ENCODE data around the gene MBNL2. TPM values are rescaled to one million over a fixed set of nuclear protein-coding genes. Genes with fewer than 3 reads are reported as not detected.

The MBNL2 gene
- total RNA-seq, 1 experiment from 2014 or later = 74.3 TPM

DNA sequence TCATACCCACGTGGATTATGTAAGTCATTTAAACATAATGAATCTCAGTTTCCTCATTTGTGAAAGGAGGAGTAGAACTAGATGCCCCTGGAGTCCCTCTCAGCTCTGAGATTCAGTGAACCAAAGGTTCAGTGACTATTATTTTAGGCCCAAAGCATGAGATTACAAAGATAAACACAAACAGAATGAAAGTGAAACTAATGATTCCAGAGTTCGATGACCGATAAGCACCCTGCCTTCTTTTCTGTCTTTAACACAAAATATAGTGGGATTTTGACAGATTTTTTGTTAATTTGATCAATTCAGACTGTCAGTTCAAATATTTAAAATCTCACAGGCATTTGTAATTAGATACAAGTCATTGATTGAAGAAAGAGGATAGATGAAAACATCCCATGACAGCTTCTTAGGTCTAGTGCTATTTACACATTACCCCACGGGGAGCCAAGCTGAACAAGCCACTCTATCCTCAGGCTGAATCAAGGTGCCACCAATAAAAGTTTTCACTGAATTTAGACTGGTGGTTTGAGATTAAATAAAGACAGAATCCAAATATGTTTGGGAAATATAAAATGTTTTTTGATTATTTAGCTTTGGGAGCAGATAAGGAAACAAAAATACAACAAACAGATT, 147.2 kb downstream of the MBNL2 start:
- CTCF ChIA-PET = interaction anchor here (0.5 to 4.5 kb wide), 21 partner anchors 9 to 1988 kb away, joined by 3 to 41 read pairs (median 4); partner anchors contain the start of gene RAP2A

DNA sequence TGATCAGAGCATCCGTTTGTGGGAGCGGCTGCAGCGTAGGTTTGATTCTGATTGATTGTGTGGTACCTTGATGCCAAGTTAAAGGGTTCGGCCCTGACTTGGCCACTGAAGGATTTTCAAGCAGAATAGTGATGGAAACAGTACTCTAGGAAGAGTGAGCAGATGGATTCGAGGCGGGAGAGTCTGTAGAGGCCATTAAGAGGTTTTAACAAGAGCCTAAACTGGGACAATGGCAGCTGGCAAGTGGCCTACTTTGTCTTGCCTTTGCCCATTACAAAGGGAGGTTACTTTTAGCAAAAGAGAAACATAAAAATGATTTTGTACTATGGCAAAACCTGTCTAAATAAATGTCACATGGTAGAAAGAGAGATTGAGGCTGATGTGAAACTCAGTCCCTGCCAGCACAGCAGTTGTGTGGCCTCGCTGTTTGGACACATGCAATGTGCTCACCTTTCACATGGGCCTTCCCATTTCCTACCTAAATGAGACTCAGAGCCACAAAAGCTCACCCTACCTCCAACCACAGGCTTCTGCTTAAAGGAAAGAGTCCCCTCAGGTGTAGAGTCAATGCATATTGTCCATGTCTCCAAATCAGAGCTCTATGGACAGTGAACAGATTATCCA, 149.5 kb downstream of the MBNL2 start:
- no peaks in the 10 kb centered on the region for H3K27me3 Mint-ChIP-seq (ENCODE audit: insufficient read depth, unreplicated experiment)
- DNase-seq (ENCODE audit: unreplicated experiment) = no peak
- intact Hi-C loops (cut with micrococcal nuclease) = no loop called here
- H3K4me3 Mint-ChIP-seq (ENCODE audit: unreplicated experiment) = no peak overlapping the region
- no peaks in the 10 kb centered on the region for H3K9me3 Mint-ChIP-seq (ENCODE audit: unreplicated experiment)
- peaks cover 19% of the 10 kb centered on the region for H3K36me3 Mint-ChIP-seq (ENCODE audit: insufficient read depth, unreplicated experiment)
- no peak overlapping the region for H3K27ac Mint-ChIP-seq (ENCODE audit: low read depth, unreplicated experiment)
- BruUV-seq (replicated peaks) = no TSS peak
- CTCF ChIA-PET = interaction anchor here (0.6 to 4.5 kb wide), 7 partner anchors 11 to 1972 kb away, joined by 3 to 41 read pairs (median 3); no protein-coding TSS in a partner anchor
- TF ChIP-seq, protein P1, sequence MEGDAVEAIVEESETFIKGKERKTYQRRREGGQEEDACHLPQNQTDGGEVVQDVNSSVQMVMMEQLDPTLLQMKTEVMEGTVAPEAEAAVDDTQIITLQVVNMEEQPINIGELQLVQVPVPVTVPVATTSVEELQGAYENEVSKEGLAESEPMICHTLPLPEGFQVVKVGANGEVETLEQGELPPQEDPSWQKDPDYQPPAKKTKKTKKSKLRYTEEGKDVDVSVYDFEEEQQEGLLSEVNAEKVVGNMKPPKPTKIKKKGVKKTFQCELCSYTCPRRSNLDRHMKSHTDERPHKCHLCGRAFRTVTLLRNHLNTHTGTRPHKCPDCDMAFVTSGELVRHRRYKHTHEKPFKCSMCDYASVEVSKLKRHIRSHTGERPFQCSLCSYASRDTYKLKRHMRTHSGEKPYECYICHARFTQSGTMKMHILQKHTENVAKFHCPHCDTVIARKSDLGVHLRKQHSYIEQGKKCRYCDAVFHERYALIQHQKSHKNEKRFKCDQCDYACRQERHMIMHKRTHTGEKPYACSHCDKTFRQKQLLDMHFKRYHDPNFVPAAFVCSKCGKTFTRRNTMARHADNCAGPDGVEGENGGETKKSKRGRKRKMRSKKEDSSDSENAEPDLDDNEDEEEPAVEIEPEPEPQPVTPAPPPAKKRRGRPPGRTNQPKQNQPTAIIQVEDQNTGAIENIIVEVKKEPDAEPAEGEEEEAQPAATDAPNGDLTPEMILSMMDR (IDR thresholded peaks at IDR 0.05; ENCODE audit: unreplicated experiment) = no peak
- H3K4me1 Mint-ChIP-seq (ENCODE audit: insufficient read depth, unreplicated experiment) = peaks cover 6% of the 10 kb centered on the region
- POLR2A ChIA-PET = interaction anchor here (0.7 to 4.3 kb wide), 5 partner anchors 12 to 246 kb away, joined by 3 to 37 read pairs (median 3); partner anchors contain the start of gene MBNL2

More for the DNA sequence above, 147.2 kb downstream of the MBNL2 start:
- Mint-ChIP-seq H3K4me3 (ENCODE audit: unreplicated experiment) (peak overlapping the region; percentile 74), H3K36me3 (ENCODE audit: insufficient read depth, unreplicated experiment) (peaks cover 14% of the 10 kb centered on the region), H3K4me1 (ENCODE audit: insufficient read depth, unreplicated experiment) (peaks cover 6% of the 10 kb centered on the region), H3K9me3 (ENCODE audit: unreplicated experiment) (no peaks in the 10 kb centered on the region), H3K27me3 (ENCODE audit: insufficient read depth, unreplicated experiment) (no peaks in the 10 kb centered on the region), H3K27ac (ENCODE audit: low read depth, unreplicated experiment) (peak overlapping the region; percentile 94)
- POLR2A ChIA-PET = interaction anchor here (0.6 to 4.3 kb wide), 14 partner anchors 9 to 146 kb away, joined by 3 to 37 read pairs (median 4); partner anchors contain the start of genes MBNL2 and RAP2A
- BruUV-seq (replicated peaks) = no TSS peak
- TF ChIP-seq, protein P1 (IDR thresholded peaks at IDR 0.05; ENCODE audit: unreplicated experiment) = no peak
- DNase-seq (ENCODE audit: unreplicated experiment) = peak; percentile 35
- intact Hi-C loops (cut with micrococcal nuclease) = loop anchor here (10.0 kb wide), 1 partner anchor 205 kb away; no protein-coding TSS in a partner anchor

DNA sequence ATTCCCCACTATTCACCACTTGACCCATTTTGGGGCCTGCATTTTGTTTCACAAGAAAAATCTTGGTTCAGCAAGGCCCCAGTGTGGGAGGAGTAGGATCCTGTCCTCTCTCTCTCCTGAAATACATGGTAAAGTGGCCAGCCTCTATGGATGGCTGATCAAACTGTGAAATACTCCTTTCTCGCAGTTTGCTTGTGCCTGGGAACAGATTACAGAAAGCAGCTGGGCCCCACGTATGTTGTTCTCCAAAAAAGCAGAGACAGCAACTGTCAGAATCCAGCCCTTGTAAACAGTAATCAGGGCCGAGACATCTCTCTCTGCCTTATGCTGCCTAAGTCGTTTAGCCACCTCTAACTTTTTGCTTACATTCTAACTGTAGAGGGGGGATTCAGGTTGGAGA, 150.8 kb downstream of the MBNL2 start:
- ChIA-PET CTCF (interaction anchor here (0.6 to 4.5 kb wide), 4 partner anchors 12 to 1969 kb away, joined by 3 to 41 read pairs (median 15); no protein-coding TSS in a partner anchor), POLR2A (interaction anchor here (1.1 kb wide), 1 partner anchor 60 kb away, joined by 3 read pairs; the partner anchor contains the start of gene RAP2A)
- Mint-ChIP-seq H3K27ac (ENCODE audit: low read depth, unreplicated experiment) (no peak overlapping the region), H3K36me3 (ENCODE audit: insufficient read depth, unreplicated experiment) (peaks cover 19% of the 10 kb centered on the region), H3K4me3 (ENCODE audit: unreplicated experiment) (no peak overlapping the region), H3K9me3 (ENCODE audit: unreplicated experiment) (no peaks in the 10 kb centered on the region), H3K27me3 (ENCODE audit: insufficient read depth, unreplicated experiment) (no peaks in the 10 kb centered on the region), H3K4me1 (ENCODE audit: insufficient read depth, unreplicated experiment) (peaks cover 6% of the 10 kb centered on the region)
- intact Hi-C loops (cut with micrococcal nuclease) = no loop called here
- BruUV-seq (replicated peaks) = no TSS peak
- TF ChIP-seq, protein P1 (IDR thresholded peaks at IDR 0.05; ENCODE audit: unreplicated experiment) = no peak
- no peak for DNase-seq (ENCODE audit: unreplicated experiment)

DNA sequence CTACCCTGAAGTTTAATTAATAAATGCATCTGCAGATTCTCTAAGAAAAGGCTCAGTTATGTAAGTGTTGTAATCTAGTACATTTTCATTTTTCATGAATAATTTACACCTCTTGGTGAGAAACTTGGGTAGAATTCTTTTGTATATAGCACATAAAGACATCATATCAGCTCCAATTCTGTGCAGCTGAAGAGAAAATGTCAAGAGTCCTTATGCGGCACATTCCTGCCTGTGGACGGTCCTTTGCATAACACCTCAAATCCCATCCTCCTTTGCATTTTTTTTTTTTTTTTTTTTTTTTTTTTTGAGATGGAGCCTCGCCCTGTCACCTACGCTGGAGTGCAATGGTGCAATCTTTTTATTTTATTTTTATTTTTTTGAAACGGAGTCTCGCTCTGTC, 151.7 kb downstream of the MBNL2 start:
- H3K27me3 Mint-ChIP-seq (ENCODE audit: insufficient read depth, unreplicated experiment) = no peaks in the 10 kb centered on the region
- POLR2A ChIA-PET = interaction anchor here (0.6 to 1.1 kb wide), 2 partner anchors 60 to 911 kb away, joined by 3 read pairs; partner anchors contain the start of gene RAP2A
- peaks cover under 1% of the 10 kb centered on the region for H3K4me1 Mint-ChIP-seq (ENCODE audit: insufficient read depth, unreplicated experiment)
- DNase-seq (ENCODE audit: unreplicated experiment) = no peak
- H3K27ac Mint-ChIP-seq (ENCODE audit: low read depth, unreplicated experiment) = no peak overlapping the region
- no peak overlapping the region for H3K4me3 Mint-ChIP-seq (ENCODE audit: unreplicated experiment)
- intact Hi-C loops (cut with micrococcal nuclease) = no loop called here
- CTCF ChIA-PET = interaction anchor here (0.6 to 4.5 kb wide), 4 partner anchors 14 to 162 kb away, joined by 3 to 26 read pairs (median 4); no protein-coding TSS in a partner anchor
- TF ChIP-seq, protein P1 (IDR thresholded peaks at IDR 0.05; ENCODE audit: unreplicated experiment) = no peak
- no peaks in the 10 kb centered on the region for H3K9me3 Mint-ChIP-seq (ENCODE audit: unreplicated experiment)
- H3K36me3 Mint-ChIP-seq (ENCODE audit: insufficient read depth, unreplicated experiment) = peaks cover 19% of the 10 kb centered on the region
- no TSS peak for BruUV-seq (replicated peaks)

Measured in MCF 10A (cell line).